Measurements from ENCODE around the gene GET4. TPM values are rescaled to one million over a fixed set of nuclear protein-coding genes. Genes with fewer than 3 reads are reported as not detected.

Gene GET4
- total and polyA plus RNA-seq, 10 of the 15 experiments (the other 5 are each of a cell fraction or from before 2014, with no cell fraction given): 0.66 to 73.8 (median 34.0) TPM

DNA sequence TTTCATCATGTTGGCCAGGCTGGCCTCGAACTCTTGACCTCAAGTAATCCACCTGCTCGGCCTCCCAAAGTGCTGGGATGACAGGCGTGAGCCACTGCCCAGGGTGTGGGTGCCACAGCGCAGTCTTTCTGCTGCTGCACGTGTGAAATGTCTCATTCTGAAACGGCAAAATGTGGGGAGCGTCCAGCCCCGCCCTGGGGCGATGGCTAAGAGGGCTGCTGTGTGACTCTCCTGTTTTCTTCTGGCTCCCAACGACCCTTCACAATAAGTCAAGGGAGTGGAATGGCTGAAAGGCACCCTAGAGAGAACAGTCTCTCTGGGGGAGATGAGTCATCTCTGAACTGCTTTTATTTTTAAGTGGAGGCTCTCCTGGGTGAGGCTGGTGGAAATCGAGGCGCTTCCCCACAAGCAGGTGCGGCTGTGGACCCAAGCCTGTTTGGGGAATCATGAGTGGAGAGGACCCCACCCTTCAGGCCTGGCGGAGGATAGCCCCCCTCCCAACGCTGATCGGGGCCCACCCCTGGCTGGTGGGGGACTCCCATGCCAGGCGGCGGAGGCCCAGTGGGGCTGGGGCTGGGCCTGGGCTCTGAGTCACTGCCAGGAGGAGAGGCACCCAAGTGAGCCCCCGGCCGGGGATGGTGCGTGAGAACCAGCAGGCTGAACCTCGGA lies 60.2 kb downstream of the GET4 start (continued):
- TF ChIP-seq, protein P1, sequence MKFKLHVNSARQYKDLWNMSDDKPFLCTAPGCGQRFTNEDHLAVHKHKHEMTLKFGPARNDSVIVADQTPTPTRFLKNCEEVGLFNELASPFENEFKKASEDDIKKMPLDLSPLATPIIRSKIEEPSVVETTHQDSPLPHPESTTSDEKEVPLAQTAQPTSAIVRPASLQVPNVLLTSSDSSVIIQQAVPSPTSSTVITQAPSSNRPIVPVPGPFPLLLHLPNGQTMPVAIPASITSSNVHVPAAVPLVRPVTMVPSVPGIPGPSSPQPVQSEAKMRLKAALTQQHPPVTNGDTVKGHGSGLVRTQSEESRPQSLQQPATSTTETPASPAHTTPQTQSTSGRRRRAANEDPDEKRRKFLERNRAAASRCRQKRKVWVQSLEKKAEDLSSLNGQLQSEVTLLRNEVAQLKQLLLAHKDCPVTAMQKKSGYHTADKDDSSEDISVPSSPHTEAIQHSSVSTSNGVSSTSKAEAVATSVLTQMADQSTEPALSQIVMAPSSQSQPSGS (IDR thresholded peaks at IDR 0.05; ENCODE audit: low read length): peak; percentile 64
- TF ChIP-seq, protein P2, sequence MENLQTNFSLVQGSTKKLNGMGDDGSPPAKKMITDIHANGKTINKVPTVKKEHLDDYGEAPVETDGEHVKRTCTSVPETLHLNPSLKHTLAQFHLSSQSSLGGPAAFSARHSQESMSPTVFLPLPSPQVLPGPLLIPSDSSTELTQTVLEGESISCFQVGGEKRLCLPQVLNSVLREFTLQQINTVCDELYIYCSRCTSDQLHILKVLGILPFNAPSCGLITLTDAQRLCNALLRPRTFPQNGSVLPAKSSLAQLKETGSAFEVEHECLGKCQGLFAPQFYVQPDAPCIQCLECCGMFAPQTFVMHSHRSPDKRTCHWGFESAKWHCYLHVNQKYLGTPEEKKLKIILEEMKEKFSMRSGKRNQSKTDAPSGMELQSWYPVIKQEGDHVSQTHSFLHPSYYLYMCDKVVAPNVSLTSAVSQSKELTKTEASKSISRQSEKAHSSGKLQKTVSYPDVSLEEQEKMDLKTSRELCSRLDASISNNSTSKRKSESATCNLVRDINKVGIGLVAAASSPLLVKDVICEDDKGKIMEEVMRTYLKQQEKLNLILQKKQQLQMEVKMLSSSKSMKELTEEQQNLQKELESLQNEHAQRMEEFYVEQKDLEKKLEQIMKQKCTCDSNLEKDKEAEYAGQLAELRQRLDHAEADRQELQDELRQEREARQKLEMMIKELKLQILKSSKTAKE (IDR thresholded peaks at IDR 0.05; ENCODE audit: low read depth, poor library complexity, severe bottlenecking): peak; percentile 85
- TF ChIP-seq CEBPB (IDR thresholded peaks at IDR 0.05; ENCODE audit: borderline replicate concordance in 1 of 2, low read depth in 2 of 2, low read length in 2 of 2) (no peak), EP300 (IDR thresholded peaks at IDR 0.05; ENCODE audit: borderline replicate concordance in 1 of 2, control insufficient read depth in 1 of 2, low read depth in 2 of 2, low read length in 2 of 2) (no peak), DPF2 (IDR thresholded peaks at IDR 0.05) (peak; percentile 93), RFX5 (IDR thresholded peaks at IDR 0.05; ENCODE audit: low read depth, low read length) (no peak), BHLHE40 (IDR thresholded peaks at IDR 0.05; ENCODE audit: borderline replicate concordance in 1 of 2, low read depth in 2 of 2, low read length in 1 of 2) (peak; percentile 98 to 99), CBX5 (IDR thresholded peaks at IDR 0.05; ENCODE audit: low read depth) (peak; percentile 54; the same call in 1 of the 2 replicates), MAX (IDR thresholded peaks at IDR 0.05; ENCODE audit: low read depth, low read length) (no peak), BACH1 (IDR thresholded peaks at IDR 0.05; ENCODE audit: borderline replicate concordance) (peak; percentile 42; the same call in 1 of the 2 replicates), ZZZ3 (IDR thresholded peaks at IDR 0.05; ENCODE audit: control insufficient read depth, insufficient read length, low read depth) (no peak), ZBED1 (IDR thresholded peaks at IDR 0.05; ENCODE audit: borderline replicate concordance) (peak; percentile 43; the same call in 1 of the 2 replicates), JUND (IDR thresholded peaks at IDR 0.05; ENCODE audit: low read depth, low read length) (peak; percentile 92; the same call in 1 of the 2 replicates), NKRF (conservative IDR thresholded peaks at IDR 0.05) (no peak), CREM (IDR thresholded peaks at IDR 0.05; ENCODE audit: low read depth) (peak; percentile 51), BCL11A (IDR thresholded peaks at IDR 0.05; ENCODE audit: low read depth, low read length) (peak; percentile 13; the same call in 1 of the 2 replicates), SMAD1 (IDR thresholded peaks at IDR 0.05; ENCODE audit: low read depth, partially characterized antibody) (no peak), CREB1 (IDR thresholded peaks at IDR 0.05; ENCODE audit: low read depth) (no peak), HDGF (IDR thresholded peaks at IDR 0.05) (peak; percentile 45), ZNF217 (IDR thresholded peaks at IDR 0.05) (peak; percentile 75; the same call in 1 of the 2 replicates)
- TF ChIP-seq, protein P3, sequence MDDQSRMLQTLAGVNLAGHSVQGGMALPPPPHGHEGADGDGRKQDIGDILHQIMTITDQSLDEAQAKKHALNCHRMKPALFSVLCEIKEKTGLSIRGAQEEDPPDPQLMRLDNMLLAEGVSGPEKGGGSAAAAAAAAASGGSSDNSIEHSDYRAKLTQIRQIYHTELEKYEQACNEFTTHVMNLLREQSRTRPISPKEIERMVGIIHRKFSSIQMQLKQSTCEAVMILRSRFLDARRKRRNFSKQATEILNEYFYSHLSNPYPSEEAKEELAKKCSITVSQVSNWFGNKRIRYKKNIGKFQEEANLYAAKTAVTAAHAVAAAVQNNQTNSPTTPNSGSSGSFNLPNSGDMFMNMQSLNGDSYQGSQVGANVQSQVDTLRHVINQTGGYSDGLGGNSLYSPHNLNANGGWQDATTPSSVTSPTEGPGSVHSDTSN (IDR thresholded peaks at IDR 0.05; ENCODE audit: insufficient replicate concordance, low read depth, low read length): peak; percentile 20
- TF ChIP-seq, protein P4, sequence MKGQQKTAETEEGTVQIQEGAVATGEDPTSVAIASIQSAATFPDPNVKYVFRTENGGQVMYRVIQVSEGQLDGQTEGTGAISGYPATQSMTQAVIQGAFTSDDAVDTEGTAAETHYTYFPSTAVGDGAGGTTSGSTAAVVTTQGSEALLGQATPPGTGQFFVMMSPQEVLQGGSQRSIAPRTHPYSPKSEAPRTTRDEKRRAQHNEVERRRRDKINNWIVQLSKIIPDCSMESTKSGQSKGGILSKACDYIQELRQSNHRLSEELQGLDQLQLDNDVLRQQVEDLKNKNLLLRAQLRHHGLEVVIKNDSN (IDR thresholded peaks at IDR 0.05; ENCODE audit: borderline replicate concordance, extremely low read length, insufficient read depth, low read depth, low read length): no peak
